ENCODE results near the gene ARL3. TPM values are rescaled to one million over a fixed set of nuclear protein-coding genes. Genes with fewer than 3 reads are reported as not detected.

ARL3 gene
- total RNA-seq, 5 donors from 2014 or later (not counting 1 experiment from before 2014, with no cell fraction given), result 2.7 to 5.0 (median 3.5) TPM

DNA sequence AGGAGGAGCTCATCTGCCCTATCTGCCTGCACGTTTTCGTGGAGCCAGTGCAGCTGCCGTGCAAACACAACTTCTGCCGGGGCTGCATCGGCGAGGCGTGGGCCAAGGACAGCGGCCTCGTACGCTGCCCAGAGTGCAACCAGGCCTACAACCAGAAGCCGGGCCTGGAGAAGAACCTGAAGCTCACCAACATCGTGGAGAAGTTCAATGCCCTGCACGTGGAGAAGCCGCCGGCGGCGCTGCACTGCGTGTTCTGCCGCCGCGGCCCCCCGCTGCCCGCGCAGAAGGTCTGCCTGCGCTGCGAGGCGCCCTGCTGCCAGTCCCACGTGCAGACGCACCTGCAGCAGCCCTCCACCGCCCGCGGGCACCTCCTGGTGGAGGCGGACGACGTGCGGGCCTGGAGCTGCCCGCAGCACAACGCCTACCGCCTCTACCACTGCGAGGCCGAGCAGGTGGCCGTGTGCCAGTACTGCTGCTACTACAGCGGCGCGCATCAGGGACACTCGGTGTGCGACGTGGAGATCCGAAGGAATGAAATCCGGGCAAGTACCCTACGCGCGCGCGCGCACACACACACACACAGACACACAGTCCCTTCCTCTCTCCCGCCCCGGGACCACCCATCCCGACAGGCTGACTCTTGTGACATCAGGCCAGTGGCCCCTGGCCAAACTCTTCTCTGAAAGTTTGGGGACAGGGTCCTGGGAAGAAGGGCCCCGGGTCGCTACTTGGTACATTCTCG, 69.4 kb downstream of the ARL3 start:
- H3K27me3 ChIP-seq (replicated peaks in 1 of 2; ENCODE audit: control insufficient read depth in 2 of 2, extremely low read depth in 1 of 2, insufficient read depth in 2 of 2, low read length in 1 of 2), result no peaks in the 10 kb centered on the region
- peak; percentile 45 to 51 (median 47) for ATAC-seq (replicated peaks in 1 of 4)
- peaks cover 41 to 55% (median 45%) of the 10 kb centered on the region in 3 donors for H3K4me1 Mint-ChIP-seq
- H3K27me3 Mint-ChIP-seq, result no peaks in the 10 kb centered on the region
- peak overlapping the region; percentile 94 to 98 for H3K27ac Mint-ChIP-seq
- H3K9me3 ChIP-seq, result no peaks in the 10 kb centered on the region
- H3K4me3 ChIP-seq (ENCODE audit: control insufficient read depth in 1 of 2, extremely low read depth in 1 of 2, low read length in 1 of 2), result peak overlapping the region; percentile 95 to 96
- peak overlapping the region; percentile 94 for H3K27ac ChIP-seq (ENCODE audit: low read length)
- CTCF ChIA-PET, result interaction anchor here (0.6 to 3.2 kb wide), 11 partner anchors 16 to 1697 kb away, joined by 3 to 20 read pairs (median 3); partner anchors contain the start of genes ARL3 (in 1 of the 2), SFXN2 (in 1 of the 2) and SUFU (in 1 of the 2)
- peaks cover 37 to 54% of the 10 kb centered on the region in 2 experiments for H3K4me1 ChIP-seq (ENCODE audit: control insufficient read depth in 1 of 2, extremely low read depth in 1 of 2, insufficient read depth in 2 of 2, low read length in 2 of 2)
- POLR2A ChIA-PET, result interaction anchor here in 1 of 2 donors (0.7 to 1.4 kb wide), 2 partner anchors 25 to 69 kb away, joined by 4 to 12 read pairs; partner anchors contain the start of genes ARL3 and SFXN2
- peaks cover 3% of the 10 kb centered on the region for H3K36me3 Mint-ChIP-seq
- WGBS (ENCODE audit: insufficient coverage), result under 1% methylated on average over 59 of the region's 62 CpGs
- peak overlapping the region; percentile 95 to 98 (median 97) for H3K4me3 Mint-ChIP-seq
- no peaks in the 10 kb centered on the region for H3K36me3 ChIP-seq (ENCODE audit: control insufficient read depth in 2 of 2, extremely low read depth in 1 of 2, insufficient read depth in 1 of 2, low read length in 1 of 2)
- H3K9me3 Mint-ChIP-seq, result no peaks in the 10 kb centered on the region
- peak; percentile 62 to 89 (median 75) for DNase-seq

DNA sequence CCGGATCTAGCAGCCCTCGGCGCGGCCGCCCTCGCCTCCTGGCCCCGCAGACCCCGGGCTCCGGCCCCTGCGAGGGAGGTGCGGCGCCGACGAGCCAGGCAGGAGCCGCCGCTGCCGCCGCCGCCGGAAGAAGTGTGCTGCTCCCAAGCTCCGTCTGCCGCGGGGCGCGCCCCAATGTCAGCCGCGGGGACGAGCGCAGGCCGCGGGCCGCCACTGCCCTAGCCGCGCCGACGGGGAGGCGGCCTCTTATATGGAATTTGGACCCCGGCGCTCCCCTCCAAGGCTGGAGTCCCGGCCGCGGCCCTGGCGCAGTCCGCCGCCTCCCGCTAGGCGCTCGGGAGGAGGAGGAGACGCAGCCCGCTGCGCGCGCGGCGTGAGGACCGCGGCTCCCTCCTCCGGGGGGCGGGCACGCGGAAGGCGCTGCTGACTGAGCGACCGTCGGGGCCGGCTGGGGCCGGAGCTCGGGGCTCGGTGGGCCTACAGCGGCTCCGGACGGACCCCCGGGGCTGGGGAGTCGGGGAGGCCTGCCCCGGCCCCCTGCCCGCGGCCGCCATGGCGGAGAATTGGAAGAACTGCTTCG, 70.0 kb downstream of the ARL3 start, which contains the start of gene TRIM8:
TSS of gene TRIM8 (plus strand) at position 414 of the 580 bp plus-strand sequence. CDS start at position 553, 139 bp downstream.
- Histone ChIP-seq H3K9me3 (no peaks in the 10 kb centered on the region), H3K4me1 (ENCODE audit: control insufficient read depth in 1 of 2, extremely low read depth in 1 of 2, insufficient read depth in 2 of 2, low read length in 2 of 2) (peaks cover 31 to 47% of the 10 kb centered on the region in 2 experiments), H3K36me3 (ENCODE audit: control insufficient read depth in 2 of 2, extremely low read depth in 1 of 2, insufficient read depth in 1 of 2, low read length in 1 of 2) (no peaks in the 10 kb centered on the region), H3K27me3 (replicated peaks in 1 of 2; ENCODE audit: control insufficient read depth in 2 of 2, extremely low read depth in 1 of 2, insufficient read depth in 2 of 2, low read length in 1 of 2) (no peaks in the 10 kb centered on the region), H3K27ac (ENCODE audit: low read length) (peak within 1 kb of the TSS; percentile 94), H3K4me3 (ENCODE audit: control insufficient read depth in 1 of 2, extremely low read depth in 1 of 2, low read length in 1 of 2) (peak within 1 kb of the TSS; percentile 95 to 96)
- POLR2A ChIA-PET, result interaction anchor here in 1 of 2 donors (1.4 kb wide), 1 partner anchor 70 kb away, joined by 4 read pairs; the partner anchor contains the start of genes ARL3 and SFXN2
- Mint-ChIP-seq H3K9me3 (no peaks in the 10 kb centered on the region), H3K27me3 (no peaks in the 10 kb centered on the region), H3K36me3 (peaks cover 3% of the 10 kb centered on the region), H3K4me1 (peaks cover 37 to 50% (median 41%) of the 10 kb centered on the region in 3 donors), H3K4me3 (peak within 1 kb of the TSS; percentile 95 to 98 (median 97)), H3K27ac (peak within 1 kb of the TSS; percentile 94 to 98)
- CTCF ChIA-PET, result interaction anchor here (0.6 to 3.2 kb wide), 7 partner anchors 17 to 804 kb away, joined by 3 to 20 read pairs (median 3); partner anchors contain the start of genes ARL3 (in 1 of the 2), SFXN2 (in 1 of the 2) and SUFU (in 1 of the 2)
- ATAC-seq (replicated peaks in 1 of 4) (peak in 3 of 4 experiments; percentile 10 to 11 (median 10)), DNase-seq (peak in 30 of 35 experiments; percentile 20 to 75 (median 49))
- WGBS (ENCODE audit: insufficient coverage), result 0% methylated on average over 80 of the region's 80 CpGs

GRCh38 chr10:102643336-102644065, 70.7 kb downstream of the ARL3 start:
- ChIA-PET POLR2A (interaction anchor here (0.6 to 1.4 kb wide), 2 partner anchors 31 to 71 kb away, joined by 3 to 4 read pairs; partner anchors contain the start of genes ARL3 (in 1 of the 2) and SFXN2 (in 1 of the 2)), CTCF (interaction anchor here in 1 of 2 donors (1.1 to 3.2 kb wide), 3 partner anchors 60 to 139 kb away, joined by 4 to 20 read pairs (median 8); partner anchors contain the start of genes ARL3, SFXN2 and SUFU)
- peak overlapping the region; percentile 83 to 95 for H3K4me3 ChIP-seq (ENCODE audit: control insufficient read depth in 1 of 2, extremely low read depth in 1 of 2, low read length in 1 of 2)
- peaks cover 26 to 41% of the 10 kb centered on the region in 2 experiments for H3K4me1 ChIP-seq (ENCODE audit: control insufficient read depth in 1 of 2, extremely low read depth in 1 of 2, insufficient read depth in 2 of 2, low read length in 2 of 2)
- H3K4me1 Mint-ChIP-seq, result peaks cover 30 to 43% (median 34%) of the 10 kb centered on the region in 3 donors
- peak overlapping the region; percentile 85 to 95 (median 89) for H3K4me3 Mint-ChIP-seq
- no peaks in the 10 kb centered on the region for H3K9me3 ChIP-seq
- peak overlapping the region; percentile 91 for H3K27ac ChIP-seq (ENCODE audit: low read length)
- H3K36me3 Mint-ChIP-seq, result no peaks in the 10 kb centered on the region
- H3K9me3 Mint-ChIP-seq, result no peaks in the 10 kb centered on the region
- ATAC-seq (replicated peaks in 1 of 4) (peak in 2 of 4 experiments; percentile 0 to 1), DNase-seq (peak in 15 of 35 experiments; percentile 14 to 65 (median 32))
- no peaks in the 10 kb centered on the region for H3K36me3 ChIP-seq (ENCODE audit: control insufficient read depth in 2 of 2, extremely low read depth in 1 of 2, insufficient read depth in 1 of 2, low read length in 1 of 2)
- peak overlapping the region; percentile 85 to 89 for H3K27ac Mint-ChIP-seq
- no peaks in the 10 kb centered on the region for H3K27me3 ChIP-seq (replicated peaks in 1 of 2; ENCODE audit: control insufficient read depth in 2 of 2, extremely low read depth in 1 of 2, insufficient read depth in 2 of 2, low read length in 1 of 2)
- H3K27me3 Mint-ChIP-seq, result no peaks in the 10 kb centered on the region
- WGBS (ENCODE audit: insufficient coverage), result under 1% methylated on average over 35 of the region's 76 CpGs

DNA sequence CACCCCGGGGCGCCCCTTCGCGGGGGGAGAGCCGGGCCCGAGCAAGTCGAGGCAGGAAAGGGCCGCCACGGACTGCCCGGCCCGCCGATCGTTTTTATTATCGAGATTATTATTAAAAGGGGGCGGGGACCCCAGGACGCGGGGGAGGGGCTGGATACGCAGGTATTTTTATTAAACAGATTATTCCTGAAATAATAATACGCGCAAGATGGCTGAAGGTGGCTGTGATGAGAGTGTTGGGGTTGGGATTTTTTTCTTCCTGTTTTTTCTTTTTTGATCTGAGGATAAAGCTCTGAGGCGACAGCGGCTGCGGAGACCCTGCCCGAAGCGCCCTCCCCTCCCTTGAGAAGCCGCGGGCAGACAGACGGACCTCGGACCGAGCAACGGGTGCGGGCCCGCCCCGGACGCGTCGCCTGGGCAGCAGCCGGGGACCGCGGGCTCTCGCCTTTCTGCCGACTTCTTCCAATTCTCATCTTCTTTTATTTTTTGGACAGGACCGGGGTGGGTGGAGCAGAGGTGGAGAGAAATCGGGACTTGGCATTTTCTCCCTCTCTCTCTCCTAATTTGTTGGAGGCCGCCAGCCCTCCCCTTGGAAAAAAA, 71.4 kb downstream of the ARL3 start:
- Mint-ChIP-seq H3K9me3 (no peaks in the 10 kb centered on the region), H3K27ac (peak overlapping the region; percentile 85 to 89), H3K4me3 (peak overlapping the region; percentile 85 to 95 (median 89)), H3K36me3 (no peaks in the 10 kb centered on the region), H3K4me1 (peaks cover 23 to 36% (median 28%) of the 10 kb centered on the region in 3 donors), H3K27me3 (no peaks in the 10 kb centered on the region)
- ChIA-PET CTCF (interaction anchor here (0.6 to 1.2 kb wide), 2 partner anchors 70 kb away, joined by 3 read pairs; no protein-coding TSS in a partner anchor), POLR2A (interaction anchor here in 1 of 2 donors (0.6 kb wide), 1 partner anchor 32 kb away, joined by 3 read pairs; no protein-coding TSS in a partner anchor)
- DNase-seq (peak in 22 of 35 experiments; percentile 19 to 73 (median 46)), ATAC-seq (replicated peaks in 1 of 4) (no peak)
- peak overlapping the region; percentile 91 for H3K27ac ChIP-seq (ENCODE audit: low read length)
- H3K36me3 ChIP-seq (ENCODE audit: control insufficient read depth in 2 of 2, extremely low read depth in 1 of 2, insufficient read depth in 1 of 2, low read length in 1 of 2), result no peaks in the 10 kb centered on the region
- no peaks in the 10 kb centered on the region for H3K9me3 ChIP-seq
- H3K27me3 ChIP-seq (replicated peaks in 1 of 2; ENCODE audit: control insufficient read depth in 2 of 2, extremely low read depth in 1 of 2, insufficient read depth in 2 of 2, low read length in 1 of 2), result no peaks in the 10 kb centered on the region
- 0% methylated on average over 9 of the region's 45 CpGs for WGBS (ENCODE audit: insufficient coverage)
- H3K4me3 ChIP-seq (ENCODE audit: control insufficient read depth in 1 of 2, extremely low read depth in 1 of 2, low read length in 1 of 2), result peak overlapping the region; percentile 83 to 95
- peaks cover 19 to 34% of the 10 kb centered on the region in 2 experiments for H3K4me1 ChIP-seq (ENCODE audit: control insufficient read depth in 1 of 2, extremely low read depth in 1 of 2, insufficient read depth in 2 of 2, low read length in 2 of 2)

DNA sequence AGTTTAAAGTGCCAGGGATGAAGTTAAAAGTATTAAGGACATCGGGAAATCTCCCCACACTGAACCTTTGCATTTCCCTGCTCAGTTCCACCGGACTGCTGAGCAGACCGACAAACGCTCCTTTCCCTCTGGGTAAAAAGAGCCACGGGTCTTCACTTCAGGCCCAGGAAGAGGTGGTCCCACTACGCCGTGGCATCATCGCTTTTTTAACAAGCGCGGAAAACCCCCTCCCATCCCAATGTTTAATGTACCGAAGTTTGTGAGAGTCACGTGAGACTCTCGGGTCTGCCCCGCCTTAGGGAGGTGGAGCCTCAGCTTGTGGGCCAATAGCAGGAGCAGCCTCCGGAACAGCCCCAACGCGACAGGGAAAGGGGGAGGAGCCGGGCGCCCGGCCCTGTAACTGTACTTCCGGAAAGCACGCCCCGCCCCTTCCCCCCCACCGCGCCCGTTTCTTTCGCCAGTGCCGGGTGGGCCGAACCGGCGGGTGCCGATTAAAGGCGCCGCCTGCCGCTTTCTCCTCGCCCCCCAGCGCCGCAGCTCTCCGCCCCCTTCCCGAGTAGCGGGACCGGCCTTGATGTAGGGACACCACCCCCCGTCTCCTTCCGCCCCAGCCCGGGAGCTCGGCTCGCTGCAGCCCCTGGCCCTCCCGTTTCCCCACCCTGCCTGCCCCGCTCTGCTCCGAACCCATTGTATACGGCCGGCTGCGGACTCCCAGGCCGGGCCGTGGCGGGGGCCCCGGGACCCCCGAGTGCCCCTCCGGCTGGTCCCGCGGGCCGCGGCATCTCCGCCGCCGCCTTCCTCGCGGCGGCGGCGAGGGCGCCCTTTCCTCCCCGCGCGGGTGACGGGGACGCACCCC, 72.1 kb downstream of the ARL3 start:
- no peaks in the 10 kb centered on the region for H3K9me3 ChIP-seq
- H3K9me3 Mint-ChIP-seq, result no peaks in the 10 kb centered on the region
- ChIA-PET CTCF (interaction anchor here (0.5 to 1.2 kb wide), 5 partner anchors 11 to 285 kb away, joined by 3 to 4 read pairs (median 3); no protein-coding TSS in a partner anchor), POLR2A (interaction anchor here in 1 of 2 donors (0.5 to 0.6 kb wide), 3 partner anchors 27 to 453 kb away, joined by 3 to 5 read pairs (median 3); no protein-coding TSS in a partner anchor)
- 0% methylated on average over 48 of the region's 77 CpGs for WGBS (ENCODE audit: insufficient coverage)
- no peaks in the 10 kb centered on the region for H3K36me3 ChIP-seq (ENCODE audit: control insufficient read depth in 2 of 2, extremely low read depth in 1 of 2, insufficient read depth in 1 of 2, low read length in 1 of 2)
- peaks cover 12 to 27% of the 10 kb centered on the region in 2 experiments for H3K4me1 ChIP-seq (ENCODE audit: control insufficient read depth in 1 of 2, extremely low read depth in 1 of 2, insufficient read depth in 2 of 2, low read length in 2 of 2)
- H3K4me1 Mint-ChIP-seq, result peaks cover 16 to 31% (median 20%) of the 10 kb centered on the region in 3 donors
- DNase-seq, result peak; percentile 92 to 98 (median 97)
- peak overlapping the region; percentile 83 to 95 for H3K4me3 ChIP-seq (ENCODE audit: control insufficient read depth in 1 of 2, extremely low read depth in 1 of 2, low read length in 1 of 2)
- H3K27me3 Mint-ChIP-seq, result no peaks in the 10 kb centered on the region
- H3K27ac Mint-ChIP-seq, result peak overlapping the region; percentile 90 to 97
- ATAC-seq (replicated peaks in 1 of 4), result peak; percentile 66 to 81 (median 72)
- H3K27me3 ChIP-seq (replicated peaks in 1 of 2; ENCODE audit: control insufficient read depth in 2 of 2, extremely low read depth in 1 of 2, insufficient read depth in 2 of 2, low read length in 1 of 2), result no peaks in the 10 kb centered on the region
- no peaks in the 10 kb centered on the region for H3K36me3 Mint-ChIP-seq
- H3K4me3 Mint-ChIP-seq, result peak overlapping the region; percentile 88 to 95 (median 89)
- H3K27ac ChIP-seq (ENCODE audit: low read length), result peak overlapping the region; percentile 91
